NCI-H510A (cell line): Measurements from ENCODE around the gene AFF1.
A peak's percentile ranks its signal among the peaks of the same experiment; 100 is the strongest.

ENCODE experiments used
- DNase-seq: peaks from one replicate; lab custom pipeline; 2025; lab: John Stamatoyannopoulos, UW

AFF1 gene

GRCh38 chr4:86950831-86951525, 16.2 kb downstream of the AFF1 start:
- no peak for DNase-seq

- no peak for DNase-seq
Measured at GRCh38 chr4:86955888-86956451, 21.2 kb downstream of the AFF1 start.

- no peak for DNase-seq
Measured at GRCh38 chr4:86957215-86957614, 22.4 kb downstream of the AFF1 start.

- no peak for DNase-seq
Measured at GRCh38 chr4:86959588-86960500, 25.0 kb downstream of the AFF1 start.

GRCh38 chr4:86960557-86960961, 25.7 kb downstream of the AFF1 start:
- DNase-seq, result no peak

GRCh38 chr4:86961116-86961515, 26.3 kb downstream of the AFF1 start:
- DNase-seq, result no peak

GRCh38 chr4:86961605-86962295, 26.9 kb downstream of the AFF1 start:
- peak; percentile 60 for DNase-seq

GRCh38 chr4:86963697-86964096, 28.9 kb downstream of the AFF1 start:
- DNase-seq, result no peak

- DNase-seq, result no peak
Measured at GRCh38 chr4:86965019-86965976, 30.5 kb downstream of the AFF1 start.

- no peak for DNase-seq
Measured at GRCh38 chr4:86967073-86967472, 32.3 kb downstream of the AFF1 start.

GRCh38 chr4:86967798-86968197, 33.0 kb downstream of the AFF1 start:
- no peak for DNase-seq

- no peak for DNase-seq
Measured at GRCh38 chr4:86968547-86968946, 33.7 kb downstream of the AFF1 start.

GRCh38 chr4:86970447-86971354, 35.9 kb downstream of the AFF1 start:
- peak; percentile 30 for DNase-seq

- no peak for DNase-seq
Measured at GRCh38 chr4:86971355-86971683, 36.5 kb downstream of the AFF1 start.

- peak; percentile 81 for DNase-seq
Measured at GRCh38 chr4:86972997-86973396, 38.2 kb downstream of the AFF1 start.

- DNase-seq, result no peak
Measured at GRCh38 chr4:86973668-86974067, 38.9 kb downstream of the AFF1 start.

- no peak for DNase-seq
Measured at GRCh38 chr4:86974551-86974994, 39.8 kb downstream of the AFF1 start.

- DNase-seq, result no peak
Measured at GRCh38 chr4:86975927-86976326, 41.1 kb downstream of the AFF1 start.

- DNase-seq, result no peak
Measured at GRCh38 chr4:86976801-86977485, 42.1 kb downstream of the AFF1 start.
